Liver (tissue), 9 donors: ENCODE data around the gene DEGS2. TPM values are rescaled to one million over a fixed set of nuclear protein-coding genes. Genes with fewer than 3 reads are reported as not detected.

Experiments used
- DNase-seq: peaks from one replicate; pipeline ENCODE4 v3.0.0-alpha.2; 2017; ENCODE audit warnings: low spot score
- H3K27ac ChIP-seq, 2 donors: one replicate each; pipeline ENCODE4 v1.7.0; 2013; ENCODE audit warnings: inconsistent platforms in 2 of 2, low read length in 2 of 2, control low read depth in 1 of 2, low read depth in 1 of 2, mild to moderate bottlenecking in 1 of 2
- H3K27me3 ChIP-seq, 4 donors: one replicate each; pipeline versions ENCODE4 v1.6.1 to v1.7.0; 2013; ENCODE audit warnings: low read length in 3 of 4, inconsistent platforms in 1 of 4, mild to moderate bottlenecking in 1 of 4, moderate library complexity in 1 of 4; ENCODE audit not compliant: control insufficient read depth in 4 of 4, insufficient read depth in 4 of 4
- H3K36me3 ChIP-seq, 4 donors: one replicate each; pipeline versions ENCODE4 v1.6.1 to v1.7.0; 2013; ENCODE audit warnings: low read length in 3 of 4, mild to moderate bottlenecking in 3 of 4, low read depth in 1 of 4, moderate library complexity in 1 of 4; ENCODE audit not compliant: control insufficient read depth in 4 of 4, insufficient read depth in 3 of 4
- H3K4me1 ChIP-seq, 4 donors: one replicate each; pipeline versions ENCODE4 v1.6.1 to v1.7.0; 2013; ENCODE audit warnings: low read length in 3 of 4, mild to moderate bottlenecking in 3 of 4, moderate library complexity in 1 of 4; ENCODE audit not compliant: control insufficient read depth in 4 of 4, insufficient read depth in 4 of 4
- H3K4me3 ChIP-seq, 3 donors: one replicate each; pipeline versions ENCODE4 v1.6.1 to v1.7.0; 2013; ENCODE audit warnings: low read length in 3 of 3, control low read depth in 1 of 3, low read depth in 1 of 3, mild to moderate bottlenecking in 1 of 3
- H3K9ac ChIP-seq, 2 donors: one replicate each; pipeline ENCODE4 v1.7.0; 2013; ENCODE audit warnings: low read length in 2 of 2, mild to moderate bottlenecking in 2 of 2, moderate library complexity in 2 of 2, control low read depth in 1 of 2, low read depth in 1 of 2
- H3K9me3 ChIP-seq, 4 donors: one replicate each; pipeline versions ENCODE4 v1.6.1 to v1.7.0; 2013; ENCODE audit warnings: low read length in 3 of 4; ENCODE audit not compliant: control insufficient read depth in 4 of 4
- FOXA1 ChIP-seq: IDR thresholded peaks from 2 replicates; pipeline ENCODE4 v1.6.1; 2016; ENCODE audit warnings: antibody characterized with exemption
- HNF4G ChIP-seq: IDR thresholded peaks from 2 replicates; pipeline ENCODE4 v1.6.1; 2016; ENCODE audit warnings: antibody characterized with exemption
- JUND ChIP-seq, 2 donors: IDR thresholded peaks; 2 replicates each; pipeline ENCODE4 v1.6.1; 2016; ENCODE audit warnings: antibody characterized with exemption in 2 of 2
- NR2F2 ChIP-seq: IDR thresholded peaks from 2 replicates; pipeline ENCODE4 v1.6.1; 2016; ENCODE audit warnings: antibody characterized with exemption
- RXRA ChIP-seq, 2 donors: IDR thresholded peaks; 2 replicates each; pipeline ENCODE4 v1.6.1; 2017 to 2018; ENCODE audit warnings: antibody characterized with exemption in 2 of 2, mild to moderate bottlenecking in 1 of 2
- SP1 ChIP-seq: IDR thresholded peaks from 2 replicates; pipeline ENCODE4 v1.6.1; 2018; ENCODE audit warnings: antibody characterized with exemption, mild to moderate bottlenecking
- WGBS: extraction: QIAGEN DNeasy Blood & Tissue Kit; methylation state at CpG from one replicate; pipeline ENCODE4 v1.1.7; 2013; 5-methylcytosine and 5-hydroxymethylcytosine counted together
- polyA plus RNA-seq, 2 donors: library from polyadenylated mRNA; stranded (reverse) in 1 of 2; unstranded in 1 of 2; fragments of 200-250 nt in 1 of 2; fragments of >200 nt in 1 of 2; fragmentation: Nextera tagmentation in 1 of 2; extraction: Ambion mirVana in 1 of 2; gene quantifications; one replicate each; pipeline versions ENCODE4 v1.2.1 to v1.2.3, GENCODE V29; 2013 to 2015
- total RNA-seq, 2 donors: library from RNA; depleted of rRNA; stranded (reverse); fragments of >200 nt; gene quantifications; one replicate each; pipeline ENCODE4 v1.2.3, GENCODE V29; 2014
- TF ChIP-seq, protein P1 (sequence below): fragments of 150-350 bp; IDR thresholded peaks from 2 replicates; pipeline ENCODE4 v1.5.1; 2017; ENCODE audit warnings: improper control_type of control experiment, low read depth, low read length; ENCODE audit not compliant: missing input control
- TF ChIP-seq, protein P2 (sequence below): IDR thresholded peaks from 2 replicates; pipeline ENCODE4 v1.6.1; 2016; ENCODE audit warnings: antibody characterized with exemption
- TF ChIP-seq, protein P3 (sequence below): IDR thresholded peaks from 2 replicates; pipeline ENCODE4 v1.6.1; 2016; ENCODE audit warnings: antibody characterized with exemption
- donor health status: healthy.
- donor health status: healthy.
- donor health status: healthy.
- donor health status: healthy.
- donor health status: healthy.

Gene DEGS2
- total and polyA plus RNA-seq, 4 donors = 0.13 to 0.42 (median 0.27) TPM

DNA sequence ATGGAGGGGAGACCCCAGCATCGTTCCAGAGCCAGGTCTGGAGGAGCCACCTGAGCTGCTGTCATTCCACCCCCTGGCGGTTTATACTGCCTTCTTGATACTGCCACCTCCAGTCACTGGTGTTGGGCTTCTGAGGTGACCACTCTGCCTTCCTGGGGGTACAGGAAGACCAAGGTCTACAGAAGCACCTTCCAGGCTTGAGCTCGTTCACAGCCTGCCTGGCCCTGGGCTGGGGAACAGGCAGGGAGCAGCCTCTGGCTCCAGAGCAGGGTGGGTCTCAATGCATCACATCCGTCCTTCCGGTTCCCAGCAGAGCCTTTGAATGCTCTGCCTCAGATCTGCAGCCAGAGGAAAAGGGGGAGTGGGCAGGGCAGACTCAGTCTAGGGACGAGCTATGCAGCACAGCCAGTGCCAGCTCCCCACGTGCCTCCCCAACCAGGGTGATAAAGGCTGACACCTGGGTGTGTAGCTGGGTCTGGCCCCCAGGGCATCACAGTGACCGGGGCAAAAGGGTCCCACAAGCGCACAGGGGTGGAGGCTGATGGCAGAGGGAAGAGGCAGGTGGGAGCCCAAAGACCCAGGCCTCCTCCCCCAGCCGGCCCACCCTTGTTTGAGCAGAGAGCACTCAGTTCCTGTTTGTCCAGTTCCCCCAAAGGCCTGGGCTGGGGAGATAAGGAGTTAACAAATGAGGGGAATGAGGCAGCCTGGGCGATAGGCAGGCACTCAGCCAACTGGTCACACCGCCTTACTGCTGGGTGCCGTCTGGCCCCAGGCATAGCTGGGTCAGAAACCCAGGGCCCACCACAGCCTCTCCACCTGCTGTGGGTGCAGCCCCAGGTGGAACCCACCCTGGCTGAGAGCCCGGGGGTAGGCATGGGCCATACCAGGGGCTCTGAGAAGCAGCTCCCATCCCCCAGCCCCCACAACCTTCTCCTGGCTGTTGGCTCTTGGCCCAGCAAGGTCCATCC lies 17.1 kb downstream of the DEGS2 start:
- Histone ChIP-seq H3K9ac (no peak overlapping the region), H3K36me3 (peaks cover 0 to 6% (median 3%) of the 10 kb centered on the region in 4 donors), H3K4me3 (no peak overlapping the region), H3K27me3 (no peaks in the 10 kb centered on the region), H3K27ac (no peak overlapping the region), H3K4me1 (peaks cover 3 to 16% (median 7%) of the 10 kb centered on the region in 4 donors), H3K9me3 (no peaks in the 10 kb centered on the region)
- TF ChIP-seq, protein P1, sequence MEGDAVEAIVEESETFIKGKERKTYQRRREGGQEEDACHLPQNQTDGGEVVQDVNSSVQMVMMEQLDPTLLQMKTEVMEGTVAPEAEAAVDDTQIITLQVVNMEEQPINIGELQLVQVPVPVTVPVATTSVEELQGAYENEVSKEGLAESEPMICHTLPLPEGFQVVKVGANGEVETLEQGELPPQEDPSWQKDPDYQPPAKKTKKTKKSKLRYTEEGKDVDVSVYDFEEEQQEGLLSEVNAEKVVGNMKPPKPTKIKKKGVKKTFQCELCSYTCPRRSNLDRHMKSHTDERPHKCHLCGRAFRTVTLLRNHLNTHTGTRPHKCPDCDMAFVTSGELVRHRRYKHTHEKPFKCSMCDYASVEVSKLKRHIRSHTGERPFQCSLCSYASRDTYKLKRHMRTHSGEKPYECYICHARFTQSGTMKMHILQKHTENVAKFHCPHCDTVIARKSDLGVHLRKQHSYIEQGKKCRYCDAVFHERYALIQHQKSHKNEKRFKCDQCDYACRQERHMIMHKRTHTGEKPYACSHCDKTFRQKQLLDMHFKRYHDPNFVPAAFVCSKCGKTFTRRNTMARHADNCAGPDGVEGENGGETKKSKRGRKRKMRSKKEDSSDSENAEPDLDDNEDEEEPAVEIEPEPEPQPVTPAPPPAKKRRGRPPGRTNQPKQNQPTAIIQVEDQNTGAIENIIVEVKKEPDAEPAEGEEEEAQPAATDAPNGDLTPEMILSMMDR = no peak
- peak; percentile 18 for TF ChIP-seq SP1
- WGBS = 57% methylated on average over 14 of the region's 14 CpGs
- peak; percentile 90 for DNase-seq

DNA sequence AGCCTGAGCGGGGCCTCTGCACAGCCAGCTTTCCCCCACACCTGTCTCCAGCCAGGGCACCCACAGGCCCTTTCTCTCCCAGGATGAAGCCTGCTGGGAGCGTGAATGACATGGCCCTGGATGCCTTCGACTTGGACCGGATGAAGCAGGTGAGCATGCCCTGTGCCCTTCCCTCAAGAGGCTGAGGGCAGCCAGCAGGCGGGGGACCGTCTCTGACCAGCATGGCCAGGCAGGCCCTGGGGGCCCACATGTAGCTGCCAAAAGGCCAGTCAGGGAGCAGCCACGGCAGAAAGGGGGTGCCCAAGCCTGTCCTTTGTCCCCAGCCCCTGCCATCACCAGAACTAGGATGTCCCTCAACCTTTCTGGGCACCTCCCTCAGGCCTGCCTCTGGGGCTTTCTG lies 18.3 kb downstream of the DEGS2 start:
- TF ChIP-seq FOXA1 (no peak), RXRA (IDR thresholded peaks at IDR 0.05) (no peak), NR2F2 (no peak), JUND (IDR thresholded peaks at IDR 0.05) (no peak), HNF4G (no peak)
- TF ChIP-seq, protein P1 = no peak
- TF ChIP-seq, protein P2, sequence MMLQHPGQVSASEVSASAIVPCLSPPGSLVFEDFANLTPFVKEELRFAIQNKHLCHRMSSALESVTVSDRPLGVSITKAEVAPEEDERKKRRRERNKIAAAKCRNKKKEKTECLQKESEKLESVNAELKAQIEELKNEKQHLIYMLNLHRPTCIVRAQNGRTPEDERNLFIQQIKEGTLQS = no peak
- TF ChIP-seq, protein P3, sequence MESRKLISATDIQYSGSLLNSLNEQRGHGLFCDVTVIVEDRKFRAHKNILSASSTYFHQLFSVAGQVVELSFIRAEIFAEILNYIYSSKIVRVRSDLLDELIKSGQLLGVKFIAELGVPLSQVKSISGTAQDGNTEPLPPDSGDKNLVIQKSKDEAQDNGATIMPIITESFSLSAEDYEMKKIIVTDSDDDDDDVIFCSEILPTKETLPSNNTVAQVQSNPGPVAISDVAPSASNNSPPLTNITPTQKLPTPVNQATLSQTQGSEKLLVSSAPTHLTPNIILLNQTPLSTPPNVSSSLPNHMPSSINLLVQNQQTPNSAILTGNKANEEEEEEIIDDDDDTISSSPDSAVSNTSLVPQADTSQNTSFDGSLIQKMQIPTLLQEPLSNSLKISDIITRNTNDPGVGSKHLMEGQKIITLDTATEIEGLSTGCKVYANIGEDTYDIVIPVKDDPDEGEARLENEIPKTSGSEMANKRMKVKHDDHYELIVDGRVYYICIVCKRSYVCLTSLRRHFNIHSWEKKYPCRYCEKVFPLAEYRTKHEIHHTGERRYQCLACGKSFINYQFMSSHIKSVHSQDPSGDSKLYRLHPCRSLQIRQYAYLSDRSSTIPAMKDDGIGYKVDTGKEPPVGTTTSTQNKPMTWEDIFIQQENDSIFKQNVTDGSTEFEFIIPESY = no peak
- Histone ChIP-seq H3K4me1 (peaks cover 3 to 16% (median 7%) of the 10 kb centered on the region in 4 donors), H3K36me3 (peaks cover 0 to 12% (median 5%) of the 10 kb centered on the region in 4 donors)

More for the DNA sequence above, 18.3 kb downstream of the DEGS2 start:
- no peak overlapping the region for H3K4me3 ChIP-seq
- no peak for DNase-seq
- H3K27me3 ChIP-seq = no peaks in the 10 kb centered on the region
- WGBS = 96% methylated on average over 7 of the region's 7 CpGs
- no peak overlapping the region for H3K9ac ChIP-seq
- H3K9me3 ChIP-seq = no peaks in the 10 kb centered on the region
- H3K27ac ChIP-seq = no peak overlapping the region
